Memory B cell (primary cell): Measurements from ENCODE around the gene TTC29.

Experiments used
- ATAC-seq: fragments of 150-1000 bp; cut with Tn5 transposase; 2 replicates; pipeline ENCODE4 v1.10.0; 2021; ENCODE audit warnings: low read depth, mild to moderate bottlenecking, moderate library complexity
- DNase-seq, 2 donors: peaks; one replicate each; pipeline ENCODE4 v3.0.0; 2022; ENCODE audit warnings: low spot score in 2 of 2
- H3K27ac Mint-ChIP-seq: one replicate; pipeline ENCODE4 v1.8.0; 2022; ENCODE audit warnings: mild to moderate bottlenecking, moderate library complexity, mixed read lengths
- H3K27me3 Mint-ChIP-seq: one replicate; pipeline ENCODE4 v1.8.0; 2022; ENCODE audit warnings: mixed read lengths
- H3K36me3 Mint-ChIP-seq: one replicate; pipeline ENCODE4 v1.8.0; 2022; ENCODE audit warnings: mild to moderate bottlenecking, mixed read lengths
- H3K4me1 Mint-ChIP-seq: one replicate; pipeline ENCODE4 v1.8.0; 2022; ENCODE audit warnings: mixed read lengths
- H3K4me3 Mint-ChIP-seq: one replicate; pipeline ENCODE4 v1.8.0; 2022; ENCODE audit warnings: mild to moderate bottlenecking, moderate library complexity, mixed read lengths
- H3K9me3 Mint-ChIP-seq: one replicate; pipeline ENCODE4 v1.8.0; 2022; ENCODE audit warnings: mixed read lengths

TTC29 gene, protein sequence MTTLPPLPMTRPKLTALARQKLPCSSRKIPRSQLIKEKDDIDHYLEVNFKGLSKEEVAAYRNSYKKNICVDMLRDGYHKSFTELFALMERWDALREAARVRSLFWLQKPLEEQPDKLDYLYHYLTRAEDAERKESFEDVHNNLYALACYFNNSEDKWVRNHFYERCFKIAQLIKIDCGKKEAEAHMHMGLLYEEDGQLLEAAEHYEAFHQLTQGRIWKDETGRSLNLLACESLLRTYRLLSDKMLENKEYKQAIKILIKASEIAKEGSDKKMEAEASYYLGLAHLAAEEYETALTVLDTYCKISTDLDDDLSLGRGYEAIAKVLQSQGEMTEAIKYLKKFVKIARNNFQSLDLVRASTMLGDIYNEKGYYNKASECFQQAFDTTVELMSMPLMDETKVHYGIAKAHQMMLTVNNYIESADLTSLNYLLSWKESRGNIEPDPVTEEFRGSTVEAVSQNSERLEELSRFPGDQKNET

DNA sequence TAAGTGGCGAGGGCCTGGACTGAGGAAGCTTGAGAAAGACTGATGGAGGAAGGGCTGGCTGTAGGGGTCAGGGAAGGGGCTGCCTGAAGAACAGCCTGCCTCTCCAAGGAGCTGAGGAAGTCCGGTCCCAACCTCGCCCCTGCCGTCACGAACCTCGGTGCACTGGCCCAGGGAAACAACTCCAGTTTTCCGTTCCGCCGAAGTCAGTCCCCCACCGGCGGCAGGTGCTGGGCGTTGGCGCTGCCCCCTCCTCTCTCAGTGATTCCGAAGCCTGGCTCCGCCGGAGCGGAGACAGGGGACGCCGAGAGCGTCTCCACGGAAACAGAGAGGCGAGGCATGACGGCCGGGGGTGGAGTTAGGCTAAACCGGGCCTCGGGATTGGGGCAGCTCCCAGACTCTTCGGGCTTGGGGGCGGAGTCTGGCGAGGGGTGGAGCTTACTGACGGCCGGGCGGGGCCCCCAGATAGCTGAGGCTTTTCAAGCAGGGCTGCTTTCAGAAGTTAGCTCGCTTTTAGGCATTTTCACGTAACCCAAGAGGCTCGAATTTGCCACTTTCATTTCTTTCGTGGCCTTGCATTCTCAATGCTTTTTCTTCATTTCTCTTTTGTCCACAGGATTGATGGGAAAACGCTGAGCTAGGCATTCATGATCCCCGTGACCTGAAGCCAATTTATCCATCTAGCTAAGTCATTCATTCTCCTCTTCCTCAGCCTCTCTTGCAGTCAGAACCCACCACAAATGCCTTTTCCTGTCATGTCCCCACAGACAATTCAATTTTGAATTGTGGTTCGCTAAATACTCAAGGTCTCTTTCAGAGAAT lies at the start of gene TTC29:
Gene TTC29, minus strand, starts transcription at position 309 of the 819 bp plus-strand sequence. CDS start 5,969 bp downstream, outside the sequence.
- ATAC-seq: peak; percentile 98
- no peaks in the 10 kb centered on the region for H3K9me3 Mint-ChIP-seq
- peak; percentile 64 to 67 for DNase-seq
- peak within 1 kb of the TSS; percentile 84 for H3K4me3 Mint-ChIP-seq
- peaks cover 6% of the 10 kb centered on the region for H3K27me3 Mint-ChIP-seq
- H3K4me1 Mint-ChIP-seq: peaks cover 17% of the 10 kb centered on the region
- no peaks in the 10 kb centered on the region for H3K36me3 Mint-ChIP-seq
- H3K27ac Mint-ChIP-seq: peak within 1 kb of the TSS; percentile 53

DNA sequence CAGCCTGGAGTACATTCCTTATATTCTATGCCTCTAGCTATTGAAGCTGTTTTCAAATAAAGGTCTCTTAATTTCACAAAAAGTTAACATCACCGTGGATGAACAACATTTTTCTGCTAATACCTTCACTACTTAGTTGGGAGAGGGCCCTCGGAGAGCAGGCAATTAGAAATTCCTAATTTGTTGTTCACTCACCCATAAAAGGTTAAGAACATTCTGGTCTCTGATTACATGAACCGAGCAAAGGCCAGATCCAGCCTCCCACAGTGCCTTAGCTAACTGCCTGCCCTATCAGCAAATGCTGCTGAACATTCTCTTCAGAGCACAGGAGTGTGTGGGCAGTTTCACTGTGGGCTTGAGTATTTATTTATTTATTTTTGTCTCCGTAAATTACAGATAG lies 36.0 kb upstream of the TTC29 start:
- no peak overlapping the region for H3K4me3 Mint-ChIP-seq
- H3K36me3 Mint-ChIP-seq: no peaks in the 10 kb centered on the region
- ATAC-seq: no peak
- no peak overlapping the region for H3K27ac Mint-ChIP-seq
- no peaks in the 10 kb centered on the region for H3K4me1 Mint-ChIP-seq
- no peaks in the 10 kb centered on the region for H3K9me3 Mint-ChIP-seq
- H3K27me3 Mint-ChIP-seq: peaks cover 4% of the 10 kb centered on the region
- no peak for DNase-seq

DNA sequence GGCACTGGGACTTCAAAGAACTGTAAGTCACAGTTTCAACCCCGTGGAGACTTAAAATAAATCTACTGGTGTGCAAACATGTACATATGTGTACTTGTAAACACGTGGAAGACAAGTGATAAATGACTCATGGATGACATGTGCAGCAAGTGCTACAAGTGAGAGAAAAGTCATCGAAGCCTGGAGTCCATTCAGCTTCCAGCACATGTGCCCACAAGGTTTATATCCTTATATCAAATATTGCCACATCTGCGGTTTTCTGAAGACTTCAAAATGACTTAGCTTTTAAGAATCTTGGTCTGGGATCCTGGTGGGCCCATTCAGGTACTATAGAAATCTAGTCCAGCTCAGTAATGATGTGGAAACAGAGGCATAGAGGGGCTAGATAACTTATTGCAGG lies 33.0 kb upstream of the TTC29 start:
- no peaks in the 10 kb centered on the region for H3K36me3 Mint-ChIP-seq
- ATAC-seq (no peak), DNase-seq (no peak)
- H3K27ac Mint-ChIP-seq: no peak overlapping the region
- no peaks in the 10 kb centered on the region for H3K9me3 Mint-ChIP-seq
- H3K27me3 Mint-ChIP-seq: peaks cover 7% of the 10 kb centered on the region
- H3K4me1 Mint-ChIP-seq: no peaks in the 10 kb centered on the region
- H3K4me3 Mint-ChIP-seq: no peak overlapping the region

DNA sequence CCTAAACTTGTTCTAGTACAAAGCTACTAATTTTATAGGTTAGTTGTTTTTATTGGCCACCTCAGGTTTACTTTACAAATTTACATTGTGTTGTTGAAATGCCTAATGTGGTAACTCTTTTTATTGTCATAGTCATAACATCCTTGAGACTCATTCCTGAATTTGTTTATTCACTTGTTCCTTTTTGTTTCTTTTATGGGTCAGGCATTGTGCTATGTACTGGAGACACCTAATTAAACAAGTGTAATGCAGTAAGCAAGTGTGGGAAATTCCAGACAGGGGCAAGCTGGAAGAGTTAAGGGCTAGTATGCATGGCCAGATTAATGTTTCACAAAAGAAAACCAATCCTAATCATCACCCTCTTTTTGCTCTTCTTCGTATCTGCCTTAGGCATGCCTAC lies 30.5 kb upstream of the TTC29 start:
- ATAC-seq (no peak), DNase-seq (no peak)
- no peaks in the 10 kb centered on the region for H3K4me1 Mint-ChIP-seq
- H3K4me3 Mint-ChIP-seq: no peak overlapping the region
- H3K27ac Mint-ChIP-seq: no peak overlapping the region
- no peaks in the 10 kb centered on the region for H3K9me3 Mint-ChIP-seq
- H3K27me3 Mint-ChIP-seq: peaks cover 8% of the 10 kb centered on the region
- H3K36me3 Mint-ChIP-seq: no peaks in the 10 kb centered on the region

DNA sequence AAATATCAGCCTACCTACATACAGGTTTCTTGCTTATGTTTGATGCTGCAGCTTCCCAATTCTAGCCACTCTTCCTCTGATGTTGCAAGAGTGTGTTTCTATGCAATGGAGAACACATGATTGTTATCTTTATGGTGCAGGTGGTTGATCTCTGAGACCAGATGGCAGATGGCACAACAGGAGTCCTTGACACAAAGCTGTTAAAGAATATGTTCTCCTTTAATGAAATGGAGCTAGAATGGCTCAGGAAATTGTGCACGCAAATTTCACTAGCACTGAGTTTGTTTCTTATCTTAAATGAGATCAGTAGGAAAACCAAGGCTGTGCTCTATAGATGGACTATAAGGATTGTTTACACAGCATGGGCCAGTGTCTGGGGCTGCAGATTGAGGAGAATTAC lies 29.9 kb upstream of the TTC29 start:
- H3K36me3 Mint-ChIP-seq: no peaks in the 10 kb centered on the region

DNA sequence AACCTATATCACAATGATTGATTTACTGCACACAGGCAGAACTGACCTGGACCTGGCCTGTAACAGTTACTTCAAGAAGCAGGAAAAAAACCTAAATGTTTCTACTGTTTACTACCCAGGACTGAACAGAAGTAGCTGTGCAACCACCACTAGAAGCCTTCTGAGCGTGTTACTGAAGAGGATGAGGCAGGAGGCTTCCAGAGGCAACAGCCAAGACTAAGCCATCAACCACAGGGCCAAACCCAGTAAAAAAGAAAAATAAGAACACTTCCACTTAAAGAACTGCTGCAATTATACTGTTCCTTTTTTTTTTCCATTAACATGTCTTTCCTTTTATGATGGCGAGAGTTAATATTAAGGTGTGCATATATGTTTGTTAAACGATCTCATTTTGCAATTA lies 29.4 kb upstream of the TTC29 start:
- no peak for DNase-seq
- no peaks in the 10 kb centered on the region for H3K4me1 Mint-ChIP-seq
- no peak overlapping the region for H3K27ac Mint-ChIP-seq
- no peaks in the 10 kb centered on the region for H3K9me3 Mint-ChIP-seq
- H3K27me3 Mint-ChIP-seq: peaks cover 8% of the 10 kb centered on the region
- H3K4me3 Mint-ChIP-seq: no peak overlapping the region
- H3K36me3 Mint-ChIP-seq: no peaks in the 10 kb centered on the region
- no peak for ATAC-seq

More for the DNA sequence above, 29.9 kb upstream of the TTC29 start:
- no peak for DNase-seq
- no peaks in the 10 kb centered on the region for H3K9me3 Mint-ChIP-seq
- H3K27me3 Mint-ChIP-seq: peaks cover 8% of the 10 kb centered on the region
- H3K4me1 Mint-ChIP-seq: no peaks in the 10 kb centered on the region
- no peak overlapping the region for H3K4me3 Mint-ChIP-seq
- no peak for ATAC-seq
- H3K27ac Mint-ChIP-seq: no peak overlapping the region

DNA sequence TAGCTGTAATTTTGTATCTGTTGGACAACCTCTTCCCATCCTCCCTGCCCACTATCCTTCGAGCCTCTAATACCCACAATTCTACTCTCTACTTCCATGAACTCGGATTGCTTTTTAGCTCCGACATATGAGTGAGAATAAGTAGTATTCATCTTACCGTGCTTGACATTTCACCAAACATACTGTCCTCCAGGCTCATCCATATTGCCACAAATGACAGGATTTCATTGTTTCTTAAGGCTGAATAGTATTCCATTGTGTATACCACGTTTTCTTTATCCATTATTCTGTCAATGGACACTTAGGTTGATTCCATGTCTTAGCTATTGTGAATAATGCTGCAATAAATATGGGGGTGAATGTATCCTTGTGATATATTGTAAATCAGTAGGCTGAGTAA lies 26.4 kb upstream of the TTC29 start:
- ATAC-seq (no peak), DNase-seq (no peak)
- no peaks in the 10 kb centered on the region for H3K36me3 Mint-ChIP-seq
- no peak overlapping the region for H3K27ac Mint-ChIP-seq
- peaks cover 8% of the 10 kb centered on the region for H3K27me3 Mint-ChIP-seq
- no peak overlapping the region for H3K4me3 Mint-ChIP-seq
- H3K9me3 Mint-ChIP-seq: no peaks in the 10 kb centered on the region
- H3K4me1 Mint-ChIP-seq: no peaks in the 10 kb centered on the region

DNA sequence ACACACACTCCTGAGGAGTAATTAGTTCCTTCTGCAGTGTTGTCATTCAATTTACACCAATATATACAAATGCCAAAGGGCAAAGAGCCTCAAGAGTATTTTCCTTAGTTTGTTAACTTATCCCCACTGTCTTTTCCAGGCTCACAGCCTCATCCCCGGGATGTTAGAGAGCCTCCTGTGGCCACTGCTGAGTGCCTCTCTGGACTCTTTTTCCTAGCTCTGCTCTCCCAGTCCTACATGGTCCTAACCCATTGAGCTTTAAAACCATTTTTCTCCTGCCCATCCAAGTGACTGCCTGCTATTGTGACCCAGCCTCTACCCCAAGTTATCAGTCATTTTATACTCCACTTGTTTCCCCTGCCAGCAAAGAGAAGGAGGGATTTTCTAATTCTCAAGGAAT lies 23.5 kb upstream of the TTC29 start:
- no peaks in the 10 kb centered on the region for H3K9me3 Mint-ChIP-seq
- no peaks in the 10 kb centered on the region for H3K4me1 Mint-ChIP-seq
- peaks cover 3% of the 10 kb centered on the region for H3K27me3 Mint-ChIP-seq

DNA sequence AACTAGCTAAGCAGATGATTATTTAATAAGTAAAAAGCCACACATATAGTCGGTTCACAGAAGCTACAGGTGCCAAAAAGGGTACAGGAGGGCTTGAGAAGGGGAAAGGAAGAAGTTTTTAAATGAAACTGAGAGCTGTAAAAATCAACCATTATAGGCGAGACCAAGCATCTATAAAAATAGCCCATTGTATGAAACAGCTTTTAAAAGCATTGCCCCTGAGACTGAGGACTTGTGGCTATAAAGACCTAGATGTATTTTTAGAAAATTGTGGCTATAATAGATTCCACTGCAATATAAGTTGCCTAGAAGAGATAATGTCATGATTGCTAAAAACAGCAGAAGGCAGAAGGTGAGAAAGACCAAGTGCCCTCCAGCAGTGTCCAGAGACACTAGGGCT lies 15.0 kb upstream of the TTC29 start:
- no peaks in the 10 kb centered on the region for H3K4me1 Mint-ChIP-seq
- H3K36me3 Mint-ChIP-seq: no peaks in the 10 kb centered on the region
- H3K27ac Mint-ChIP-seq: no peak overlapping the region
- no peak for ATAC-seq
- DNase-seq: no peak
- no peaks in the 10 kb centered on the region for H3K9me3 Mint-ChIP-seq
- peaks cover 13% of the 10 kb centered on the region for H3K27me3 Mint-ChIP-seq
- no peak overlapping the region for H3K4me3 Mint-ChIP-seq

More for the DNA sequence above, 23.5 kb upstream of the TTC29 start:
- DNase-seq: no peak
- Mint-ChIP-seq H3K27ac (no peak overlapping the region), H3K36me3 (no peaks in the 10 kb centered on the region), H3K4me3 (no peak overlapping the region)
- no peak for ATAC-seq

DNA sequence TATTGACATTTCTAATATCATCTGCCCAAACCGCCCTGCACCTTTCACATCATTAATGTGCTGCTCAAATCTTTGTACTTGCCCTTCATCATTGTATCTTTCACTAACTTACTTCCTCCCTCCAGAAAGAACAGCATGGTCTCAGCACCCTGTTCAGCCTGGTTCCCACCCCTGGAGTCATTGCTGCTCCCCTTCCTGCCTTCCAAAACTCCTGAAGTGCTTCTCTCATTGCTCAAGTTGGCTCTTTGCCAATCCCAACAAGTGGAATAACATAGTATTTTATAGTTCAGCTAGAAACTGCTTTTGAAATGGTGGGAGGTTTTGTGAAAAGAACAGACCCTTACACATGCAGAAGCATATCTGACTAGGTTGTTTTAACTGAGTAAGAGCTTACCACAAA lies 14.0 kb upstream of the TTC29 start:
- DNase-seq: no peak
- H3K4me1 Mint-ChIP-seq: no peaks in the 10 kb centered on the region
- H3K27ac Mint-ChIP-seq: no peak overlapping the region
- H3K9me3 Mint-ChIP-seq: no peaks in the 10 kb centered on the region
- H3K27me3 Mint-ChIP-seq: peaks cover 13% of the 10 kb centered on the region
- H3K4me3 Mint-ChIP-seq: no peak overlapping the region
- no peak for ATAC-seq
- no peaks in the 10 kb centered on the region for H3K36me3 Mint-ChIP-seq

DNA sequence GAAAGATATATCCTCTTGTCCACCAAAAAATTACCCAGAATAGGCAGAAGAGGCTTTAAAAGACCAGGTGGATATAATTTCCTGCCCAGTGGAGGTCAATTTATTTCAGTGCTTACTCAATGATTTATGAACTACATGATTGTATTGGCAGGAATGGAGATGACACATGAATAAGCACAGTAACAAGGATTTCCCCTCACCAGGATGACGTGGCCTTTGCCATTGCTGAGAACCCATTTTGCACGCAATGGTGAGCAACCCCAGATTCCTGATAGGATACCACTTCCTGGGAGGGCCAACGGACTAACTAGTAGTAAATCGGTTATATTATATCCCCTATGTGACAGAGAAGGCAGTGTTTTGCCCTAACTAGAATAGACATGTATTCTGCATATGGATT lies 11.6 kb upstream of the TTC29 start:
- DNase-seq (no peak), ATAC-seq (no peak)
- Mint-ChIP-seq H3K27me3 (peaks cover 10% of the 10 kb centered on the region), H3K27ac (no peak overlapping the region), H3K36me3 (no peaks in the 10 kb centered on the region), H3K4me1 (no peaks in the 10 kb centered on the region), H3K4me3 (no peak overlapping the region), H3K9me3 (no peaks in the 10 kb centered on the region)

DNA sequence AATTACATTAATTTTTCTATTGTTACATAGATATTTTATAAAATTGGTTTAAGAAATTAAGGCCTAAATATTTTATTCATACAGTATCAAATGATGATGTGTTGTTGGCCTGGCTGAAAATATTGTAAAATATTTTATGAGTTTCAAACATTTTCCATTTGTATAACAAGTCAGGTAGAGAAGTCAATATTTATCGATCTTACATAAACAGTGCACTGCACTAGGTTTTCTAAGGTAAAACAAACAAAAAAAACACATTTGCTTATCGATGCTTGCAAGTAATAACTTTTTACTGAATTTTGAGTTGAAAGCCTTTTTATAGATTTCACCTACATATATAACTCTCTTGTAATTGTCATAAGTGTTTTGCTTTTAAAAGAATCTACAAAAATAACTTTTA lies 7.2 kb upstream of the TTC29 start:
- Mint-ChIP-seq H3K4me1 (no peaks in the 10 kb centered on the region), H3K27ac (no peak overlapping the region), H3K27me3 (peaks cover 8% of the 10 kb centered on the region), H3K9me3 (no peaks in the 10 kb centered on the region), H3K4me3 (no peak overlapping the region), H3K36me3 (no peaks in the 10 kb centered on the region)
- DNase-seq (no peak), ATAC-seq (no peak)

DNA sequence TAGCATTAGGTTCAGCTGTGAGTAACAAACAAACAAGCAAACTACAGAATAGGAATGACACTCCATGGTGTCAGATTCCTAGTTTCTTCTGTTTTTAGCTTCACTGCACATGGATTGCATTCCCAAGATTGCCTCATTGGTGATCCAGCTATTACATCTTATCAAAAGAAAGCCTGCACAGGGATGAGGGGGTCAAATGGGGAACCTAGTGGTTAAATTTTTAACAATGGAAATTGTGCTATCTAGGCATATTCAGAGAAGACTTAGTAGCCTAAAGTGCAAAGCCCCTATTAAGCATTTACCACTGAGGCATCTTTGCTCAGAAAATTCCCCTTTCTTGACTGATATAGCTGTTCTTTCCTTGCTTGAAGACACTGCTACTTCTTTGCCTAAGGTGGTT lies 3.9 kb upstream of the TTC29 start:
- Mint-ChIP-seq H3K4me3 (no peak overlapping the region), H3K36me3 (no peaks in the 10 kb centered on the region), H3K27me3 (peaks cover 8% of the 10 kb centered on the region), H3K9me3 (no peaks in the 10 kb centered on the region), H3K4me1 (peaks cover 17% of the 10 kb centered on the region), H3K27ac (no peak overlapping the region)
- DNase-seq: no peak
- no peak for ATAC-seq

DNA sequence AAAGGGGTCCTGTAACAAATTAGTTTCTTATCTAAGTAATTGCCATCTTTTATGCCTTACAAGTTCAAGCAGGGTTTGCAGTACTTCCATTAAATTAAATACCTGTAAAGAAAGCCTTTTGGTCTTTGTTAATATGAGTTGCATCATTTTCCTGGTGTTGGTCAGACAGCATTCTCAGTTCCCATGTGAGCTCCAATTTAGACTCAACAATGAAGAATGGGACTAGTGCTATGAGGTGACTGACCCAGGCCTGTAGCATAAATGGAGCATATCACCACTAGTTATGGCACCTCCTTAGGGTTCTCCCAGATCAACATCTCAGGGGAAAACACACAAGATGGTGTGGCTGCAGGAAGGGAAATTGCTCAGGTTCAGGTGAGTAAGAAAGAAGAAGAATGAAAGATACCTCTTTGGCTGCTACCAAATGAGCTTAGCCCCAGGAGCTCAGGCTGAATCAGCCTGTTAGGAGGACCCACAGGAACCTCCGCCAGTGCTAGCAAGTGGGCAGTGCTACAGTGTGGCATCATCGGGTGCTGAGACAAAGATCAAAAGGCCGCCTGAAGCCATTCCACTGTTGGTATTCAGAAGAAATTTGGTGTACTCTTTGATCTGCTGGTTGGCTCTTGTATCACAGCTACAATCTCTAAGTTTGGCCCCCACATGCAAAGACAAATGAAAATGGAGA lies 1.8 kb downstream of the TTC29 start:
- H3K27me3 Mint-ChIP-seq: peaks cover 2% of the 10 kb centered on the region
- H3K4me1 Mint-ChIP-seq: peaks cover 17% of the 10 kb centered on the region
- peaks cover 2% of the 10 kb centered on the region for H3K9me3 Mint-ChIP-seq
- no peak overlapping the region for H3K27ac Mint-ChIP-seq
- H3K4me3 Mint-ChIP-seq: no peak overlapping the region
- DNase-seq (no peak), ATAC-seq (no peak)
- H3K36me3 Mint-ChIP-seq: no peaks in the 10 kb centered on the region
